ENCODE data around the gene ITPRID1.

GRCh38 chr7:31478018-31478417 lies 35.9 kb upstream of the ITPRID1 start:
- TF ChIP-seq CTCF (IDR thresholded peaks at IDR 0.05; ENCODE audit: insufficient read depth, low read length, poor library complexity, severe bottlenecking) (no peak), EZH2phosphoT487 (conservative IDR thresholded peaks at IDR 0.05; ENCODE audit: low read length) (no peak)
